Measurements from ENCODE around the gene ACAA1. TPM values are rescaled to one million over a fixed set of nuclear protein-coding genes. Genes with fewer than 3 reads are reported as not detected.

The ACAA1 gene
- total and polyA plus RNA-seq, 2 of the 13 experiments (the other 11 are each of a cell fraction or from before 2014, with no cell fraction given): 60.8 to 188 TPM

DNA sequence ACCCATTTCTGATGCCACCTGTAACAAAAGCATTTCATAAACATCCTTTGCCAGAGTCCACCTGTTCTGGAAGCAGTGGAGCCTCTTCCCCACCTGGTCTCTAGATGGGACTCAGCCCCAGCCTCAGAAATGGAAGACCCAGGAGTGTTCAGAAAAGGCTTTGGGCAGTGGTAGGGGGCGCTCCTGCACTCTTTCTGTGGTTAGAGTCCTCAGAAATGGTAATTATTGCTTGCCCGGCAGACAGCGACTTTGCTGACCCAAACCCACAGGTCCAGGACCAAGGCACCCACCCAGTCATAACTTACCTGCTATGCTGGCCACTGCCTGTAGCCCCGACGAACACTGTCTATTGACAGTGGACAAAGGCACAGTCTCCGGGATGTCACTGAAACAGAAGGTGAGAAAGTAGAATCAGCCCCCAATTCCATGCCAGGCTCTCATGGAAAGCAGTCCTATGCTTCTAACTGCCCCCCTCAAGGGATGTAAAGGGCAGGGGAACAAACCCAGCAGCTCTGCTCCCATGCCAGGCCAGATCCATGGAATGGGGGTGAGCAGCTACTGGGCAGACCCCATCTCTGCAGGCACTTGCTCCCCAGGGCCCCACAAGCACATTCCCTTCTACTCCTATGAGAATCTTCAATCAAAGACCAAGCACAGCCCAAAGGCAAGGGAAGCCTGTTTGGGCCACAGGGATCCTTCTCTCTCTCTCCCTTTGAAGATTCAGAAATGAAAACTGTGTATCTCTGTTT is 5.1 kb downstream of the ACAA1 start (continued):
- TF ChIP-seq UBTF (CRISPR knock-in tag; IDR thresholded peaks at IDR 0.05) (0 out of 2 replicates have a peak, but pooled peaks have one; percentile 15), RXRB (CRISPR knock-in tag; IDR thresholded peaks at IDR 0.05; ENCODE audit: borderline replicate concordance) (0 out of 2 replicates have a peak, but pooled peaks have one; percentile 25), ZNF720 (CRISPR knock-in tag; IDR thresholded peaks at IDR 0.05) (no peak), CTCF (CRISPR knock-in tag; IDR thresholded peaks at IDR 0.05) (peak; percentile 62), ATF7-NPFF (CRISPR knock-in tag; IDR thresholded peaks at IDR 0.05; ENCODE audit: low read depth) (0 out of 2 replicates have a peak, but pooled peaks have one; percentile 44)
- TF ChIP-seq, protein P1, sequence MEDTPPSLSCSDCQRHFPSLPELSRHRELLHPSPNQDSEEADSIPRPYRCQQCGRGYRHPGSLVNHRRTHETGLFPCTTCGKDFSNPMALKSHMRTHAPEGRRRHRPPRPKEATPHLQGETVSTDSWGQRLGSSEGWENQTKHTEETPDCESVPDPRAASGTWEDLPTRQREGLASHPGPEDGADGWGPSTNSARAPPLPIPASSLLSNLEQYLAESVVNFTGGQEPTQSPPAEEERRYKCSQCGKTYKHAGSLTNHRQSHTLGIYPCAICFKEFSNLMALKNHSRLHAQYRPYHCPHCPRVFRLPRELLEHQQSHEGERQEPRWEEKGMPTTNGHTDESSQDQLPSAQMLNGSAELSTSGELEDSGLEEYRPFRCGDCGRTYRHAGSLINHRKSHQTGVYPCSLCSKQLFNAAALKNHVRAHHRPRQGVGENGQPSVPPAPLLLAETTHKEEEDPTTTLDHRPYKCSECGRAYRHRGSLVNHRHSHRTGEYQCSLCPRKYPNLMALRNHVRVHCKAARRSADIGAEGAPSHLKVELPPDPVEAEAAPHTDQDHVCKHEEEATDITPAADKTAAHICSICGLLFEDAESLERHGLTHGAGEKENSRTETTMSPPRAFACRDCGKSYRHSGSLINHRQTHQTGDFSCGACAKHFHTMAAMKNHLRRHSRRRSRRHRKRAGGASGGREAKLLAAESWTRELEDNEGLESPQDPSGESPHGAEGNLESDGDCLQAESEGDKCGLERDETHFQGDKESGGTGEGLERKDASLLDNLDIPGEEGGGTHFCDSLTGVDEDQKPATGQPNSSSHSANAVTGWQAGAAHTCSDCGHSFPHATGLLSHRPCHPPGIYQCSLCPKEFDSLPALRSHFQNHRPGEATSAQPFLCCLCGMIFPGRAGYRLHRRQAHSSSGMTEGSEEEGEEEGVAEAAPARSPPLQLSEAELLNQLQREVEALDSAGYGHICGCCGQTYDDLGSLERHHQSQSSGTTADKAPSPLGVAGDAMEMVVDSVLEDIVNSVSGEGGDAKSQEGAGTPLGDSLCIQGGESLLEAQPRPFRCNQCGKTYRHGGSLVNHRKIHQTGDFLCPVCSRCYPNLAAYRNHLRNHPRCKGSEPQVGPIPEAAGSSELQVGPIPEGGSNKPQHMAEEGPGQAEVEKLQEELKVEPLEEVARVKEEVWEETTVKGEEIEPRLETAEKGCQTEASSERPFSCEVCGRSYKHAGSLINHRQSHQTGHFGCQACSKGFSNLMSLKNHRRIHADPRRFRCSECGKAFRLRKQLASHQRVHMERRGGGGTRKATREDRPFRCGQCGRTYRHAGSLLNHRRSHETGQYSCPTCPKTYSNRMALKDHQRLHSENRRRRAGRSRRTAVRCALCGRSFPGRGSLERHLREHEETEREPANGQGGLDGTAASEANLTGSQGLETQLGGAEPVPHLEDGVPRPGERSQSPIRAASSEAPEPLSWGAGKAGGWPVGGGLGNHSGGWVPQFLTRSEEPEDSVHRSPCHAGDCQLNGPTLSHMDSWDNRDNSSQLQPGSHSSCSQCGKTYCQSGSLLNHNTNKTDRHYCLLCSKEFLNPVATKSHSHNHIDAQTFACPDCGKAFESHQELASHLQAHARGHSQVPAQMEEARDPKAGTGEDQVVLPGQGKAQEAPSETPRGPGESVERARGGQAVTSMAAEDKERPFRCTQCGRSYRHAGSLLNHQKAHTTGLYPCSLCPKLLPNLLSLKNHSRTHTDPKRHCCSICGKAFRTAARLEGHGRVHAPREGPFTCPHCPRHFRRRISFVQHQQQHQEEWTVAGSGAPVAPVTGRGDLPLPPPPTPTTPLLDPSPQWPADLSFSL (CRISPR knock-in tag; IDR thresholded peaks at IDR 0.05): no peak
- TF ChIP-seq, protein P2, sequence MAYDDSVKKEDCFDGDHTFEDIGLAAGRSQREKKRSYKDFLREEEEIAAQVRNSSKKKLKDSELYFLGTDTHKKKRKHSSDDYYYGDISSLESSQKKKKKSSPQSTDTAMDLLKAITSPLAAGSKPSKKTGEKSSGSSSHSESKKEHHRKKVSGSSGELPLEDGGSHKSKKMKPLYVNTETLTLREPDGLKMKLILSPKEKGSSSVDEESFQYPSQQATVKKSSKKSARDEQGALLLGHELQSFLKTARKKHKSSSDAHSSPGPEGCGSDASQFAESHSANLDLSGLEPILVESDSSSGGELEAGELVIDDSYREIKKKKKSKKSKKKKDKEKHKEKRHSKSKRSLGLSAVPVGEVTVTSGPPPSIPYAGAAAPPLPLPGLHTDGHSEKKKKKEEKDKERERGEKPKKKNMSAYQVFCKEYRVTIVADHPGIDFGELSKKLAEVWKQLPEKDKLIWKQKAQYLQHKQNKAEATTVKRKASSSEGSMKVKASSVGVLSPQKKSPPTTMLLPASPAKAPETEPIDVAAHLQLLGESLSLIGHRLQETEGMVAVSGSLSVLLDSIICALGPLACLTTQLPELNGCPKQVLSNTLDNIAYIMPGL (CRISPR knock-in tag; IDR thresholded peaks at IDR 0.05; ENCODE audit: borderline replicate concordance in 1 of 2, low read depth in 1 of 2): peak; percentile 23 to 42; a peak in 1 of 4 replicates
